CD4-positive, CD25-positive, alpha-beta regulatory T cell (primary cell): ENCODE results near the gene HIPK3. TPM values are rescaled to one million over a fixed set of nuclear protein-coding genes. Genes with fewer than 3 reads are reported as not detected.
A peak's percentile ranks its signal among the peaks of the same experiment; 100 is the strongest.

Experiments
- ATAC-seq, 2 donors: fragments of 150-1000 bp; cut with Tn5 transposase; one replicate each; pipeline ENCODE4 v1.10.0; 2021; ENCODE audit warnings: low read depth in 2 of 2, moderate number of reproducible peaks in 2 of 2, moderate library complexity in 1 of 2
- DNase-seq, 3 donors: peaks; one replicate each; pipeline versions ENCODE4 v3.0.0 to v3.0.0-alpha.2; 2012 to 2022; ENCODE audit warnings: mixed read lengths in 1 of 3
- H3K27ac ChIP-seq: one replicate; pipeline ENCODE4 v1.7.0; 2013; ENCODE audit warnings: mild to moderate bottlenecking, low read length; ENCODE audit not compliant: insufficient read depth, poor library complexity, severe bottlenecking
- H3K27me3 ChIP-seq: one replicate; pipeline ENCODE4 v1.7.0; 2013; ENCODE audit warnings: low read length; ENCODE audit not compliant: control insufficient read depth, insufficient read depth
- H3K36me3 ChIP-seq: one replicate; pipeline ENCODE4 v1.7.0; 2013; ENCODE audit warnings: mild to moderate bottlenecking, low read length, moderate library complexity; ENCODE audit not compliant: control insufficient read depth, insufficient read depth
- H3K4me1 ChIP-seq: 2 replicates; pipeline ENCODE4 v1.7.0; 2013; ENCODE audit warnings: mild to moderate bottlenecking, low read length; ENCODE audit not compliant: insufficient read depth, control insufficient read depth, poor library complexity, severe bottlenecking
- H3K4me3 ChIP-seq: one replicate; pipeline ENCODE4 v1.7.0; 2013; ENCODE audit warnings: low read depth, mild to moderate bottlenecking, low read length, moderate library complexity
- H3K9me3 ChIP-seq, 2 experiments: 1 replicate in 1 of 2; 2 replicates in 1 of 2; pipeline ENCODE4 v1.7.0; 2013; ENCODE audit warnings: low read length in 2 of 2, mild to moderate bottlenecking in 1 of 2, moderate library complexity in 1 of 2; ENCODE audit not compliant: control insufficient read depth in 2 of 2
- H3K27ac Mint-ChIP-seq, 3 donors: one replicate each; pipeline ENCODE4 v1.8.0; 2020 to 2022; ENCODE audit warnings: mild to moderate bottlenecking in 3 of 3, mixed read lengths in 3 of 3, moderate library complexity in 2 of 3
- H3K27me3 Mint-ChIP-seq: one replicate; pipeline ENCODE4 v1.8.0; 2022; ENCODE audit warnings: mild to moderate bottlenecking, mixed read lengths
- H3K36me3 Mint-ChIP-seq: one replicate; pipeline ENCODE4 v1.8.0; 2020; ENCODE audit warnings: mixed read lengths
- H3K4me1 Mint-ChIP-seq, 4 donors: one replicate each; pipeline ENCODE4 v1.8.0; 2020 to 2022; ENCODE audit warnings: mixed read lengths in 4 of 4, mild to moderate bottlenecking in 1 of 4
- H3K4me3 Mint-ChIP-seq, 4 donors: one replicate each; pipeline ENCODE4 v1.8.0; 2020 to 2022; ENCODE audit warnings: mild to moderate bottlenecking in 4 of 4, mixed read lengths in 4 of 4, moderate library complexity in 3 of 4
- H3K9me3 Mint-ChIP-seq, 7 donors: one replicate each; pipeline ENCODE4 v1.8.0; 2020 to 2022; ENCODE audit warnings: mixed read lengths in 7 of 7, mild to moderate bottlenecking in 3 of 7, moderate library complexity in 2 of 7
- polyA plus RNA-seq, 4 donors: library from polyadenylated mRNA; unstranded; fragments of 300-500 nt; fragmentation: Illumina TruSeq; gene quantifications; one replicate each; pipeline ENCODE4 v1.2.3, GENCODE V29; 2021
- total RNA-seq: library from RNA; stranded (reverse); gene quantifications from one replicate; pipeline ENCODE4 v1.2.3, GENCODE V29; 2022

Gene HIPK3
- total and polyA plus RNA-seq, 5 donors from 2014 or later, result 18.7 to 47.5 (median 27.5) TPM

GRCh38 chr11:33379947-33380346, 122.8 kb downstream of the HIPK3 start:
- no peaks in the 10 kb centered on the region for H3K36me3 Mint-ChIP-seq
- no peak overlapping the region for H3K4me3 ChIP-seq
- H3K4me1 Mint-ChIP-seq, result peaks cover 0 to 2% (median 0%) of the 10 kb centered on the region in 4 donors
- no peak overlapping the region for H3K27ac ChIP-seq
- H3K27ac Mint-ChIP-seq, result no peak overlapping the region
- H3K9me3 ChIP-seq, result no peaks in the 10 kb centered on the region
- ATAC-seq (peak; percentile 37 to 64), DNase-seq (no peak)
- H3K9me3 Mint-ChIP-seq, result peaks cover 0 to 3% (median 0%) of the 10 kb centered on the region in 7 donors
- H3K4me3 Mint-ChIP-seq, result no peak overlapping the region
- peaks cover 37% of the 10 kb centered on the region for H3K27me3 ChIP-seq
- peaks cover 31% of the 10 kb centered on the region for H3K27me3 Mint-ChIP-seq
- no peaks in the 10 kb centered on the region for H3K36me3 ChIP-seq
- H3K4me1 ChIP-seq, result no peaks in the 10 kb centered on the region

- Mint-ChIP-seq H3K4me3 (no peak overlapping the region), H3K9me3 (peaks cover 0 to 8% (median 1%) of the 10 kb centered on the region in 7 donors), H3K27ac (peak overlapping the region in 1 of 3 donors; percentile 15), H3K36me3 (no peaks in the 10 kb centered on the region), H3K4me1 (no peaks in the 10 kb centered on the region), H3K27me3 (peaks cover 9% of the 10 kb centered on the region)
- no peak for ATAC-seq
- H3K36me3 ChIP-seq, result no peaks in the 10 kb centered on the region
- H3K27ac ChIP-seq, result no peak overlapping the region
- peaks cover 0 to 3% of the 10 kb centered on the region in 2 experiments for H3K9me3 ChIP-seq
- DNase-seq, result no peak
- H3K4me1 ChIP-seq, result no peaks in the 10 kb centered on the region
- H3K27me3 ChIP-seq, result peaks cover 34% of the 10 kb centered on the region
- no peak overlapping the region for H3K4me3 ChIP-seq
Observed at GRCh38 chr11:33383075-33383919, 126.1 kb downstream of the HIPK3 start.

- Histone ChIP-seq H3K27me3 (peaks cover 29% of the 10 kb centered on the region), H3K36me3 (no peaks in the 10 kb centered on the region), H3K4me3 (no peak overlapping the region), H3K9me3 (peaks cover 0 to 3% of the 10 kb centered on the region in 2 experiments), H3K27ac (no peak overlapping the region), H3K4me1 (no peaks in the 10 kb centered on the region)
- DNase-seq (no peak), ATAC-seq (no peak)
- Mint-ChIP-seq H3K4me1 (no peaks in the 10 kb centered on the region), H3K27me3 (peaks cover 4% of the 10 kb centered on the region), H3K36me3 (no peaks in the 10 kb centered on the region), H3K4me3 (no peak overlapping the region), H3K27ac (peak overlapping the region in 1 of 3 donors; percentile 15), H3K9me3 (peaks cover 0 to 8% (median 1%) of the 10 kb centered on the region in 7 donors)
Observed at GRCh38 chr11:33383920-33384209, 126.7 kb downstream of the HIPK3 start.

- Histone ChIP-seq H3K4me3 (no peak overlapping the region), H3K4me1 (no peaks in the 10 kb centered on the region), H3K9me3 (peaks cover 0 to 3% of the 10 kb centered on the region in 2 experiments), H3K27me3 (peaks cover 26% of the 10 kb centered on the region), H3K27ac (no peak overlapping the region), H3K36me3 (no peaks in the 10 kb centered on the region)
- peaks cover 6% of the 10 kb centered on the region for H3K27me3 Mint-ChIP-seq
- ATAC-seq (no peak), DNase-seq (no peak)
- H3K27ac Mint-ChIP-seq, result no peak overlapping the region
- H3K4me1 Mint-ChIP-seq, result no peaks in the 10 kb centered on the region
- peaks cover 0 to 8% (median 1%) of the 10 kb centered on the region in 7 donors for H3K9me3 Mint-ChIP-seq
- H3K36me3 Mint-ChIP-seq, result no peaks in the 10 kb centered on the region
- no peak overlapping the region for H3K4me3 Mint-ChIP-seq
Observed at GRCh38 chr11:33384220-33384619, 127.0 kb downstream of the HIPK3 start.

GRCh38 chr11:33387581-33387980, 130.4 kb downstream of the HIPK3 start:
- no peak overlapping the region for H3K27ac Mint-ChIP-seq
- H3K27me3 Mint-ChIP-seq, result peaks cover 18% of the 10 kb centered on the region
- H3K4me3 ChIP-seq, result no peak overlapping the region
- no peak overlapping the region for H3K4me3 Mint-ChIP-seq
- peaks cover 0 to 8% (median 1%) of the 10 kb centered on the region in 7 donors for H3K9me3 Mint-ChIP-seq
- DNase-seq (no peak), ATAC-seq (no peak)
- H3K36me3 Mint-ChIP-seq, result no peaks in the 10 kb centered on the region
- peaks cover 9% of the 10 kb centered on the region for H3K27me3 ChIP-seq
- peaks cover 0 to 3% of the 10 kb centered on the region in 2 experiments for H3K9me3 ChIP-seq
- no peaks in the 10 kb centered on the region for H3K36me3 ChIP-seq
- no peak overlapping the region for H3K27ac ChIP-seq
- no peaks in the 10 kb centered on the region for H3K4me1 Mint-ChIP-seq
- H3K4me1 ChIP-seq, result no peaks in the 10 kb centered on the region

- H3K9me3 ChIP-seq, result peaks cover 0 to 3% of the 10 kb centered on the region in 2 experiments
- no peak for DNase-seq
- no peaks in the 10 kb centered on the region for H3K36me3 Mint-ChIP-seq
- ATAC-seq, result no peak
- peaks cover 0 to 8% (median 1%) of the 10 kb centered on the region in 7 donors for H3K9me3 Mint-ChIP-seq
- peaks cover 9% of the 10 kb centered on the region for H3K27me3 ChIP-seq
- H3K27ac Mint-ChIP-seq, result no peak overlapping the region
- H3K4me3 ChIP-seq, result no peak overlapping the region
- no peaks in the 10 kb centered on the region for H3K4me1 ChIP-seq
- H3K4me3 Mint-ChIP-seq, result no peak overlapping the region
- no peak overlapping the region for H3K27ac ChIP-seq
- no peaks in the 10 kb centered on the region for H3K4me1 Mint-ChIP-seq
- H3K36me3 ChIP-seq, result no peaks in the 10 kb centered on the region
- peaks cover 19% of the 10 kb centered on the region for H3K27me3 Mint-ChIP-seq
Observed at GRCh38 chr11:33387996-33388395, 130.8 kb downstream of the HIPK3 start.

- Histone ChIP-seq H3K4me3 (no peak overlapping the region), H3K36me3 (no peaks in the 10 kb centered on the region), H3K9me3 (peaks cover 0 to 3% of the 10 kb centered on the region in 2 experiments), H3K4me1 (no peaks in the 10 kb centered on the region), H3K27me3 (peaks cover 8% of the 10 kb centered on the region), H3K27ac (no peak overlapping the region)
- Mint-ChIP-seq H3K36me3 (no peaks in the 10 kb centered on the region), H3K27me3 (peaks cover 22% of the 10 kb centered on the region), H3K4me1 (no peaks in the 10 kb centered on the region), H3K4me3 (no peak overlapping the region), H3K9me3 (peaks cover 0 to 11% (median 1%) of the 10 kb centered on the region in 7 donors), H3K27ac (no peak overlapping the region)
- DNase-seq (no peak), ATAC-seq (no peak)
Observed at GRCh38 chr11:33388793-33389525, 131.8 kb downstream of the HIPK3 start.
